ENCODE results near the gene KLF11.

KLF11 gene

DNA sequence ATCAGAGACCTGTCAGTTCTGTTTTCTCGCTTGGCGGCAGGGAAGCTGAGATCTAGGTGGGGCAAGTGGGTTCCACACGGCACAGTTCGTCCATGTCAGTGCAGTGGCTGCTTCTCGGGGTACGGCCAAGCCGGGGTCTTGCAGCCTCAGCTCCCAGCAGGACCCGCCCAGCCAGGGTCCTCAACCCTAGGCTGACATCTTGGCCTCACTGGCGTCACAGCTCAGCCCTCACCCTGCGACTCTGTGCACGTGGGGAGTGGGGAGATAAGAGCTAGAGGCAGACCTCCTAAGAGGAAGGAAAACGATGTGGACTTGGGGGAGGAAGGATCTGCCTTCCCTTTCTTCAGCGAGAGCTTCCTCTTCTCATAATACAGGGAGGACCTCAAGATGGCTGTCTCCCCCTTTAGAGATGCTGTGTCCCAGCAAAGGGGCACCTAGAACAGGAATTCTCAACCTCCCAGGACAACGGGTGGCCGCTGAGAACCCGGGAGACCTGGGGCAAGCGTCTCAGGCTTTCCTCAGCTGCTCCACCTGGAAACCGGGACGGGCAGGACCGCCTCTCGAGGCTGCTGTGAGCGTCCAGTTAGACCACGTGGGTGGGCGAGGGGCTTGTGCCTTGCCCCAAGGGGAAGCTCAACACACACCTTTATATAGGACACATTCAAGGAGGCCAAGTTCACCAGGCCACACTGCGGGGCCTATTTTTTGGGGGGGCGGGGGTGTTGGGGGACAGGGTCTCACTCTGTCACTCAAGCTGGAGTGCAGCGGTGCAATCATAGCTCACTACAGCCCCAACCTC is 23.5 kb upstream of the KLF11 start:
- H3K4me3 ChIP-seq (ENCODE audit: low read depth, low read length), result no peak overlapping the region

DNA sequence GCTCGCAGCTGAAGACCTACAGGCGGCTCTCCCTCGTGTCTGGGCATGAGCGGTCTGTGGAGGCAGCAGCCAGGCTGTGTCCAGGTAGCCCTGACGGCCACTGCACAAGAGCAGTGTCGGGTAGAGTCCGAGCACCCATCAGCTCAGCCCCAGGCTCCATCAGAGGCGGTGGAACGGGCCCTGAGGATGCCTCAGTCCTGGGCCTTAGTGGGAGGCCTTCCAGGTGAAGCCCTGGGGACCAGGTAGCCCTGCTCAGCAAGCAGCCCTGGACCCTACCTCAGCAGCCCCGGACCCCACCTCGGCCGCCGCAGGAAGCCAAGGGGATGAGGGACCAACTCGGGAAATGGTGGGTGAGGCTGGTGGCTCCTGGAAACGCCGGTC is 21.3 kb upstream of the KLF11 start:
- H3K4me3 ChIP-seq (ENCODE audit: low read depth, low read length), result no peak overlapping the region
- TF ChIP-seq, protein P1, sequence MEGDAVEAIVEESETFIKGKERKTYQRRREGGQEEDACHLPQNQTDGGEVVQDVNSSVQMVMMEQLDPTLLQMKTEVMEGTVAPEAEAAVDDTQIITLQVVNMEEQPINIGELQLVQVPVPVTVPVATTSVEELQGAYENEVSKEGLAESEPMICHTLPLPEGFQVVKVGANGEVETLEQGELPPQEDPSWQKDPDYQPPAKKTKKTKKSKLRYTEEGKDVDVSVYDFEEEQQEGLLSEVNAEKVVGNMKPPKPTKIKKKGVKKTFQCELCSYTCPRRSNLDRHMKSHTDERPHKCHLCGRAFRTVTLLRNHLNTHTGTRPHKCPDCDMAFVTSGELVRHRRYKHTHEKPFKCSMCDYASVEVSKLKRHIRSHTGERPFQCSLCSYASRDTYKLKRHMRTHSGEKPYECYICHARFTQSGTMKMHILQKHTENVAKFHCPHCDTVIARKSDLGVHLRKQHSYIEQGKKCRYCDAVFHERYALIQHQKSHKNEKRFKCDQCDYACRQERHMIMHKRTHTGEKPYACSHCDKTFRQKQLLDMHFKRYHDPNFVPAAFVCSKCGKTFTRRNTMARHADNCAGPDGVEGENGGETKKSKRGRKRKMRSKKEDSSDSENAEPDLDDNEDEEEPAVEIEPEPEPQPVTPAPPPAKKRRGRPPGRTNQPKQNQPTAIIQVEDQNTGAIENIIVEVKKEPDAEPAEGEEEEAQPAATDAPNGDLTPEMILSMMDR (IDR thresholded peaks at IDR 0.05; ENCODE audit: low read depth, low read length, missing control alignments), result no peak
- no peak for DNase-seq (ENCODE audit: low read depth)

More for the DNA sequence above, 23.5 kb upstream of the KLF11 start:
- DNase-seq (ENCODE audit: low read depth), result no peak
- TF ChIP-seq, protein P1 (IDR thresholded peaks at IDR 0.05; ENCODE audit: low read depth, low read length, missing control alignments), result no peak

DNA sequence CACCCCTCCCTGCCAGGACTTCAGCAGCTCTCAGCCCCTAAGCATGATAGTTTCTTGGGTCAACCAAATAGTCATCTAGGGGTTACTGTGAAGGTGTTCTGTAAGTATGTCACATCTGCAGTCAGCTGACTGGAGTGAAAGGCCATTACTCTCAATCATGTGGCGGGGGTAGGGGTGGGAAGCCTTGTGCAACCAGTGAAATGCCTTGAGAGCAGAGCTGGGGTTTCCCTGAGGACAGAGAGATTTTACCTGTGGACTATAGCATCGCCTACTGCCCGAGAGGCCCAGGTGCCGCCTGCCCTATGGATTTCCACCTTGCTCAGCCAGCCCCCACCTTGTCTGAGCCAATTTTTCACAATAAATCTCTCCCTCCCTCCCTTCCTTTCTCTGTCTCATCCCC is 20.9 kb upstream of the KLF11 start:
- TF ChIP-seq, protein P1 (IDR thresholded peaks at IDR 0.05; ENCODE audit: low read depth, low read length, missing control alignments), result no peak
- H3K4me3 ChIP-seq (ENCODE audit: low read depth, low read length), result no peak overlapping the region
- DNase-seq (ENCODE audit: low read depth), result no peak

DNA sequence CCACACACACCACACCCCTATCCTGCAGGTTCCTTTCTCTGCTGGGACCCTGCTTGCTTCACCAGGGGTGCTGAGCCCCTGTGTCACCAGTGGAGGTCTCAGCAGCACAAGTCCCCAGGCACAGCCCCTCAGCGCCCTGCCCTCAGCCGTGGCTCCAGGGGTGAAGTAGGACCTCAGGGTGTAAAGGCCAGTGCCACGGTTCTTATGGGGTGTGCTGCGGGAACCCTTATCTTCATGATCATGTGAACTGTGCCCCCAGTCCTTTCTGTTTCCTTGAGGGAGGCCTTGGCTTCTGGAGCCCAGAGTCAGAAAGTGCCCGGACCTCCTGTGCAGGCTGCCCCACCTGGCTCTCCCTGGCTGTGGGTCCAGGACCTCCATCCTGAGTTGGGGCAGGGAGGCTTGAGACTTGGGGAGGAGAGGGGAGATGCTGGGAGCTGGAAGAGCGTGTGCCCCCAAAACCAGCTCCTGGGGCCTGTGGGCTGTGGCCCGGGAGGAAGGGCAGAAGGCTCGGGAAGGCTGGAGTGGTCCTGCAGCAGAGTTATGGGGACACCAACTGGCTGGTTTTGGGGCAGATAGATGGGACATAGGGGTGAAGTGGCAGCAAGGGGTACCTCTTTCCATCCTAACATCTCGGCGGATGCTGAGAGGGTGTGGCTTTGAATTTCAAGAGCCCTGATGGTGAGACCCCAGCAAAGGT is 20.2 kb upstream of the KLF11 start:
- no peak overlapping the region for H3K4me3 ChIP-seq (ENCODE audit: low read depth, low read length)
- TF ChIP-seq, protein P1 (IDR thresholded peaks at IDR 0.05; ENCODE audit: low read depth, low read length, missing control alignments), result no peak
- DNase-seq (ENCODE audit: low read depth), result no peak

DNA sequence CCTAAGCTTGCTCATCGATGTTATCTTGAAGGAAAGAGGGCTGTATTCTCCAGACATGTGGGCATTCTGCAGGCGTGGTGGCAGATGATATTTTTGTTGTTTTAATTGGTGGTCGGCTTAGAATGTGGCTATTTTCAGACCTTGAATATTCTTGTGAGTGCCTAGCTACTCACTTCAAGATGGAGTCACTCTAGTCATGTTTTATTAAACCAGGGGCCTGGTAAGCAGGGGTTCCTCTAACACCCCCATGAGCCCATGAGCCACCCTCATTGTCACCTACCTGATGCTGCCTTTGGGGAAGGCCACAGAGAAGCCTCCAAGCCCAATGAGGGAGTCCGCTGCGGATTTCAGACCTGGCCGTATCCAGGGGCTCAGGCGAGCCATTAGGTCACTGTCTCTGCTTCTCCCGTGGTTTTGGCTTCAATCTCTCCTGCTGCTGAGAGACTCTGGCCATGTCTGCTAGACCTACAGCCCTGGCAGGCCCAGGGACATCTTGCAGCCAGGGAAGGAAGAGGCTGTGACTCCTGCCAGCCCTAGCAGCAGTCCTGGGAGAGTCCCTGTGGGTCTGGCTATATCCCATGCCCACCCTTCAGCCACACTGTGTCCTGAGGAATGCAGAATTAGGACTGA is 16.3 kb upstream of the KLF11 start:
- no peak for DNase-seq (ENCODE audit: low read depth)

DNA sequence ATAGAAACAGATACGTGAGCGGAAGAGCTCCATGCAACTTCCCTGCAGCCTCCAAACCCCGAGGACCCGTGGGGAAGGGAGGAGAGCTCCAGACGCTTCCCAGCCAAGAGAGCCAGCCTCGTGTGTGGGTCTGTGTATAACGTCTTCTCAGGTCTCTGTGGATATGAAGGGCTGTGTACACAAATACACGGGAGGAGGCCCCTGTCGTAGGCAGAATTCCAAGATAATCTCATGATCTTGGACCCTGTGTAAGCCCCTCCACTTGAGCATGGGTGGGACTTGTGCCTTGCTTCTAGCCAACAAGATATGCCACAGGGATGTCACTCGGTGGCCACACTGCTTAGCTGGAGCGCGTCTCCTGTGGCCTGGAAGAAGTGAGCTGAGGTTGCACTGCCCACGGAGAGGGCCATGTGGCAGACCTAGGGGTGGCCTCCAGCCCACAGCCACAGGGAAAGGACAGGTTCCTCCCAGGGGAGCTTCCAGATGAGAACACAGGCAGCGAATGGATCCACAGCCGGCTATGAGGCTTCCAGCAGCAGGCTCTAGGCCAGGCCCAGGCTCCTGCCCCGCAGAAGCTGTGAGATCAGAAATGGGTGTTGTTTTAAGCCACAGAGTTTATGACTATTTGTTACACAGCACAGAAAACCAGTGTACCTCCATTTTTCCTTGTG is 15.6 kb upstream of the KLF11 start:
- DNase-seq (ENCODE audit: low read depth), result no peak
- TF ChIP-seq, protein P1 (IDR thresholded peaks at IDR 0.05; ENCODE audit: low read depth, low read length, missing control alignments), result no peak
- H3K4me3 ChIP-seq (ENCODE audit: low read depth, low read length), result no peak overlapping the region

More for the DNA sequence above, 16.3 kb upstream of the KLF11 start:
- TF ChIP-seq, protein P1 (IDR thresholded peaks at IDR 0.05; ENCODE audit: low read depth, low read length, missing control alignments), result no peak
- H3K4me3 ChIP-seq (ENCODE audit: low read depth, low read length), result no peak overlapping the region
